HG03558 (cell line): Measurements from ENCODE around the gene KRTAP10-3.

ENCODE experiments used
- ATAC-seq: cut with Tn5 transposase; IDR thresholded peaks from one replicate; pipeline ENCODE4 v1.9.1; 2021; ENCODE audit warnings: moderate number of reproducible peaks; ENCODE audit not compliant: unreplicated experiment; ENCODE audit errors: extremely low read depth

KRTAP10-3 gene

DNA sequence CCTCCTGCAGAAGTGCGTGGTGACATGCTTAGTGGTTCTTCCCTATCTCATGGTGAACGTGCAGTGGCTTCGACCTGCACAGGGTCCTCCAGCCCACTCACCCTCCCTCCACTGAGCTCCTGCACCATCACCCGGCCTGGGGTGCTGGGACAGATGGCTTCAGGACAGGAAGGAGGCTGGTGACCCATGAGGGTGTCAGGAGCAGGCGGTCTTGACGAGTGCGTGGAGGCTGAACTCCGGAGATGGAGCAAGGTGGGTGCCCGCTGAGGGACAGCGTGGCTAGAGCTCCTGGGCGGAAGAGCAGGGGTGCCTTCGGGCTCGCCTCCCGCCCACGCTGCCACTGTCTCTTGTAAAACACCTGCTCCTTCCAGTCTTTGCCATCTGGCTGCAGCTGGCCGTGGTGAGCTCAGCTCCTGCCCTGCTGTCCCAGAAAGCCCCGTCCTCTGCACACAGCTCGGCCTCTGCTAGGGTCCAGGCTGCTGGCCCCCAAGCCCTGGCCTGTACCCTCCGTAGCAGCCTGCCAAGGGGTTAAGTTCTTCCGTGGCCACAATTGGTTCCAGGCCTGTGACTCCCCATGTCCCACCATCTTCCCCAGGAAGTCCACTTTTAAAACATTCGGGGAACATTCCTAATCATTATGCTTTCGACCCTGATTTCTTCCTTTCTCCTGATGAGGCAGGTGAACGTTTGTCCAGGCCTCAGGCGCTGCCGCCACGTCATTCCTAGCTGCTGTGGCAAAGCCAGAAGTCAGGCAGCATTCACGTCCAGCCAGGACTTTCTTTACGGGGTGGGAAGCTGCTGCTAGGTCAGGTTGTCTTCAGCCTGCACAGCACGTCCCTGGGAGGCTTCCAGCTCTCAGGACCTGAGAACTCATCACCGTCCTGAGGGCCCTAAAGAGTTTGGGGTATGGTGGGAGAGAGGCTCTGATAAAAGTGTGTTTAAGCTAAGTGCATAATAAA lies 26.7 kb downstream of the KRTAP10-3 start:
- ATAC-seq = no peak

DNA sequence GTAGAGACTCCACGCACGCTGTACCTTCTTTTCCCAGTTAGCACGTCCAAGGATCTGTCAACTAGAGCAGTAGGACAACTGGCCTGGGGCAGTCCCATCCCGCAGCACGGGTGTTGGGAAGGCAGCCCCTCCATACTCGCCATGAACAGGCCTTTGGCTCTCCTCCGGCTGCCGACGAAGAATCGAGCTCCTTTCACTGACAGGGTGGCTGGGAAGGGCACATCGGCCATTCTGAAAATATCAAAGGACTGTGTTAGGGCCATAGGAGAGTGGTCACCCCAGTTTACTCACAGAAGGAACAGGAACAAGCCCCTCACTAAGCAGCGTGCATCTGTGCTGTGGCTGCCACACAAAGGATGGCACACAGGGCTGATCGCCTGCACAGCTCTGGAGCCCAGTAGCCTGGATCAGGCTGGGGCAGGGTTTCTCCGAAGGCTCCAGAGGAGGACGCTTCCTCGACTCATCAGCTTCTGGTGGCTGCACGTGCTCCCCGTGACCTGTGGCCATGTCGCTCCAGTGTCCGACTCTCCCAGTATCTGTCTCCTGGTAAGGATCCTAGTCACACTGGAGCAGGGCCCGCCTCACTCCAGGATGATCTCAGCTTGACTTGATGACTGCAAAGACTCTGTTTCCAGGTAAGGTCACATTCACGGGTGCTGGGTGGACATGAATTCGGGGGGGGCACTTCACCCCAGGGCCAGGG lies 27.5 kb downstream of the KRTAP10-3 start:
- ATAC-seq = no peak

DNA sequence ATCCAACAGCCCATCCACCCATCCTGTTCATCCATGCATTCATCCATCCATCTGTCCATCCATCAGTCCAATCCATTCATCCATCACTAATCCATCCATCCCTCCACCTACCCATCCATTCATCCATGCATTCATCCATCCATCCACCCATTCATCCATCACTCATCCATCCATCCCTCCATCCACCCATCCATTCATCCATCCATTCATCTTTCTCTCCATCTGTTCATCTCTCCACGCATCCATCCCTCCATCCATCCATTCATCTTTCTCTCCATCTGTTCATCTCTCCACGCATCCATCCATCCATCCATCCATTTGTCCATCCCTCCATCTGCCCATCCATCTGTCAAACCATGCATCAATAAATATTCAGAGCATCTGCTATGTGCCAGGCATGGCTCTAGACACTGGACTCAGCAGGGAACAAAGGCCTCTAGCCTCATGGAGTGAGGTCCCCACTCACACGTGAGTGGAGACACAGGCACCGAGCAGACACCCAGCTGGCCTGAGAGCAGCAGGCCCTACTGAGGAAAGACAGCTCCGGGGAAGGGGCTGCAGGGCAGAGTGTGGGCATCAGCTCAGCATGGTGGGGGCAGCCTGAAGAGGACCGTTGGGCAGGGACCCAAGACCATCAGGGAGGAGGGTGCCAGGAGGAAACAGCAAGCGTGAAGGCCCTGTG lies 28.2 kb downstream of the KRTAP10-3 start:
- ATAC-seq = no peak

DNA sequence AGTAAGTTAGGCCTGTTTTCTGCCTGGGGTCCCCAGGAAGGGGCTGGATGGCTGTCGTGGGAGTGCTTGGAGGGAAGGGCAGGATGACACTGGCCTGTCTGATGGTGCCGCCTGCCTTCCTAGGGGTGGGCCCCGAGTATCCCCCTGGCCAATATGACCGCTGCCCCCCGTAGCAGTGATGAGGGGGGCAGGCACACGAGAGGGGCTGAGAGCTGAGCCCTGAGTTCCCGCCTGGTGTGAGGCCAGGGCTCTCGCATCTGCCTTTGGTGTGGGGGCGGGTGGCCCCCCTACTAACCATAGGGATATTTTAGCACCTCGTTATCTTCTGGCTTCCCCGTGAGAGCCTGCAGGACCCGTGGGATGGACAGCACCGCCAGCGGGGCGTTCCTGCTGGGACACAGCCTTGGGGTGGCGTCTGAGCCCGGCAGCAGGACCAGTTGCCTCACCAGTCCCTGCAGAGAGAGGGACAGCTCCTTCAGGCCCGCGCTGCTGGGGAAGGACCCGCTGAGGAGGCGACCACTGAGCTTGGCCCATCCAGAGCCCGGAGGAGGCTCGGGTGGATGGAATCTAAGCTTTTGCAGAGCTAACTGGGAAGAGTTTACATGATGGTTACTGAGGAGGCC lies 29.0 kb downstream of the KRTAP10-3 start:
- ATAC-seq = no peak

DNA sequence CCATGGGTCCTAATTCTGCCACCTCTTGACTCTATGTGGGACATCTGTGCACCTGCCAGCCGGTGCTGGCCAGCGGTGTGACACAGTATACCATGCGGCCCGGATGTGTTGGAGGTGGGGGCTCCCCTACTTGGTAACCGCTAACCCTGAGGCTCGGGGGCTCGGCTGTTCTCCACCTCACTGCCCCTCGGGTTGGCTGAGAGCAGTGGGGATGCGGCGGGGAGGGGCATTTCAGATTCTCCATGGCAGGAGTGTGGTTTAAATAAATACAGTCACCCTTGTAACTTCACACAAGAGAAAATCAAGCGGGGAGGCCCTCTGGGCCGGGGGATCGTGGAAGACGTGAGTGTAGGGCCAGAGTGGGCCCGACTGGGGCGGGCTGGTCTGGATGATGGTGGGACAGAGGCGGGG lies 29.6 kb downstream of the KRTAP10-3 start:
- no peak for ATAC-seq

DNA sequence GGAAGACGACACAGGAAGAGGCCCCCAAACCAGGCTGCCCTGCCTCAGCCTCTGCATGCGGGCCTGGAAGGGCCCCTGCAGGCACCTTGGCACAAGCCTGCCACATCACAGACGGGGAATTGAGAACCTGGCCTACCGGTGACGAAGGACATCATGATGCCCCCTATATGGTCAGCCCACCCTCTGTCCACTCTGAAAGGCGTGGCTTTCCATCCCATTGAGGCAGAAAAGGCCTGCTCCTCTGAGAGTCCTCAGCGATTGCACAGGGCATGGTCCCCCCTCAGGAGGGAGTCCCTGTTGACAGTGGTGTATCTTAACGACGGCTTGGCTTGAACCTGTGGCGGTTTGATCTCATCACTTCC lies 30.0 kb downstream of the KRTAP10-3 start:
- ATAC-seq = no peak

DNA sequence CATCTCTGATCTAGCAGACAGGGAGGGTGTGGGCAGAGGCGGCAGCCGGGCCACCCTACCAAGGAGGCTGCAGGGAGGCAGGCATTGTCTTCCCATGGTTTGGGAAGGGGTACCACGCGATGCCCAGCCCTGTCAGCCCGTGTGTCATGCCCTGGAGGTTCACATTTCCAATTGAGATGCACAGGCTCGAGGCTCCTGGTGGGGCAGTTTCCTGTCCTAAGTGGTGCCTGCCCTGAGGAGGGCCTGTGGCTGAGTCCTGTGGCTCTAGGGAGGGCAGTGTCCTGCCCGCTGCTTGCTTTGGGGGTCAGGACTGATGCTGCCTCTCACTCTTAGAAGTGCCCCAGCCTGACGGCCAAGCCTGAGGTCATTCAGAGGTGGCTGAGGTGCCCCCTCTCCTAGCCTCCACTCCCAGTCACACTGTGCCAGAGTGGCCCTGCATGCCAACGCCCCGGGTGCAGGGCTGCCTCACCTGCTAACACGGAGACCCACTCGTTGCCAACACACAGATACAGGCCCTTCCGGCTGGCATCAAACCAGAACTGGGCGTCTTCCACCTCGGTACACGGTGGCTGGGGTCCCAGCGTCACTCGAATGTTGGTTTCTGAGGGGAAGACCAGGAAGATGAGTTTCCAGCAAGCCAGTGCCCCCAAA lies 30.5 kb downstream of the KRTAP10-3 start:
- no peak for ATAC-seq

DNA sequence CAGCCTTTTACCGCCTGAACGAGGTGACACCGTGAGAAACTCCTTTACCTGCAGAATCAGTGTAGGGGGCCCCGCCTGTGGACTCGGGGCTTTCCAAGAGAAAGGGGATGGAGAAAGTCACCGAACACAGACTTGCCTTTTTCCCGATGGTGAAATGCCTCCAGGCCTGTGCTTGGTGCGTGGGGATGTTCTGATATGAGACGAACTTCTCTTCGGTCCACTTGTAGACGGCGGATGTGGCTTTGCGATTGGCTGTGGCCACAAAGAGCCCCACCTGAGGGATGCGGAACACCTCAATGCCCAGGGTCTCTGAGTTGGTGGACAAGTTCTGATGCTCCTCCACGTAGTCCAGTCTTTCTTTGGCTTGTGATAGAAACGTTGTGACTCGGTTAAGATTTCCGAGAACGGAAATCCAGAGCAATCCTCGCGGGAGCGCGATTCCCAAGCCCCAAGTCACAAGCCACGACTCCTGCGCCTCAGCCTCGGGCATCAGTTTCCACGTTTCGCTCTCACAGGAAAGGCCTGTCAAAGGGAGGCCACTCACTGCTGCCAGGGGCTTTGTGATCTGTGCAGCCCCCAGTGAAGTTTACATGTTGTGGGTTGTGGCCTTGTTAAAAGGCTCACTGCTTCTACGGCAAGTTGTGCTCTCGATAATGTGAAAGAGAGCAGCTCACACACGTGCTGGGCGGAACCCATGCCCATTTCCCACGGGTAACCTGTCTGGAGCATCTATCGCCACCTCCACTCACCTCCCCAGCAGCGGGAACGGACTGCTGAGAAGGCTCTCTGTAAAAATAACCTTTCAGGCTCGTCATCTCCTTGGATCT lies 31.2 kb downstream of the KRTAP10-3 start:
- no peak for ATAC-seq

DNA sequence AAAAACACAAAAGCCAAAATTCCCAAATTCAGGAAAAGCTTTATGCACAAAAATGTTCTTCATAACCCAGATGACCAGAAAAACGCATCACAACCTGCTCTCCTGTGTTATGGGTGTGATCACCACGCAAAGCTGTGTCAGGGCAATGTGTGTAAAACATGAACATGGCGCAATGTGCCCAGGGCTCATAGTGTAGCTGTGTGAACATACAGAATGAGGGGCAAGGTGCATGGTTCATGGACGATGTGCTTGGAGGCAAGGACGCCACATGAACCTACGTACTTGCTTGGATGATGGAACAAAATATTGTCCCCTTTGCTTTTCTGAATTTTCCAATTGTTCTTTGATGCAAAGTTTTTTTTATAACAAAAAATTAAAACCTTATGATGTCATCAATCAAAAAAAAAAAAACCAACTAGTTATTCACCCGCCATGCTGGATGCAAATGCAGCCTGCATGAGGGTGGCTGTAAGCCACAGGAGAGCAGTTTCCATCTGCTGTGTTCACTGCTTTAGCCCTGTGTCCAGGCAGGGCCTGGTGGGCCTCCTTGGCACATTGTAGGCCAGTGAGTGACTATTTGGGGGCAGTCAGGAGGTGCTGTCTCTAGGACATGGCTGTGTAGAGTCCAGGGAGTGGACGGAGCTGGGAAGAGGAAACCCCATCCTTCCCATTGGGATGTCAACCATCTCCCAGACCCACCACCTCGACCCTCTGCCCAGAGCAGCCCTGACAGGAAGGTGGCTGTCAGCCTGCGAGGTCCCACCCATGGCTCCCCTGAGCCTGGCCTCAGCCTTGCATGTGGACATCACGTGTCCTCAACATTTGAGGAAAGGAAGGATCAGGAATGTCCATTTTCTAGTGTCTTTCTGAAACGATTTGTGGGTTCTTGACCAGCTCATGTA lies 32.2 kb downstream of the KRTAP10-3 start:
- ATAC-seq = no peak

DNA sequence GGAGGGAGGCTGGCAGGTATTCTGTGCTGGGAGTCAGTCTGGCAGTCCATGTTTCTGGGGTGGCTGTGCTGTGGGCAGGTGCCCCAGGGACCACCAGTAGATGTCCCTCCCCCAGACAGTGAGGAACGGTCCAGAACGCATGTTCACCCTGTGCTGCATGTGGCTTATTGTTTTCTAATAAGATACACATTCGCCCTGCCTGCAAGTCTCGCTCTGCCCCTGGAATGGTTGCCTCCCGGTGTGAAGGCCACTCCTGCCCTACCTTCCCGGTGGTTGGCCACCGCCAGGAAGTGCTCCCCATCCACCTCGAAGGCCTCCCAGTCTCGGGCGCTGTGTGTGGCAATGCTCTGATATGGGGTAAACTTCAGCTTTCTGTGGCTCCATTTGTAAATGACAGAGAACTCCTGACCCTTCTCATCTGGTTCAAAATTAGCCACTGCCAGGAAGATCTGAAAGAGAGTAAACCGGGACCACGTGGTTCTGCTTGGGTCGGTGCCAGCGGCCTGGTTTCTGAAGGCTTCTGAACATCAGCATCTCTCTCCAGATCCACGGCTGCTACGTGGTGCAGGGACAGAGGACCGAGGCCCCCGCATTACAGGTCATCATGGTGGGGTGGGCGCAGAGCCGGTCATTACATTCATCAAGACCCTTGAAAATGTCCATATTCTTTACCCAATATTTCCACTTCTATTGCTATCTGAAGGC lies 33.1 kb downstream of the KRTAP10-3 start:
- ATAC-seq = no peak

DNA sequence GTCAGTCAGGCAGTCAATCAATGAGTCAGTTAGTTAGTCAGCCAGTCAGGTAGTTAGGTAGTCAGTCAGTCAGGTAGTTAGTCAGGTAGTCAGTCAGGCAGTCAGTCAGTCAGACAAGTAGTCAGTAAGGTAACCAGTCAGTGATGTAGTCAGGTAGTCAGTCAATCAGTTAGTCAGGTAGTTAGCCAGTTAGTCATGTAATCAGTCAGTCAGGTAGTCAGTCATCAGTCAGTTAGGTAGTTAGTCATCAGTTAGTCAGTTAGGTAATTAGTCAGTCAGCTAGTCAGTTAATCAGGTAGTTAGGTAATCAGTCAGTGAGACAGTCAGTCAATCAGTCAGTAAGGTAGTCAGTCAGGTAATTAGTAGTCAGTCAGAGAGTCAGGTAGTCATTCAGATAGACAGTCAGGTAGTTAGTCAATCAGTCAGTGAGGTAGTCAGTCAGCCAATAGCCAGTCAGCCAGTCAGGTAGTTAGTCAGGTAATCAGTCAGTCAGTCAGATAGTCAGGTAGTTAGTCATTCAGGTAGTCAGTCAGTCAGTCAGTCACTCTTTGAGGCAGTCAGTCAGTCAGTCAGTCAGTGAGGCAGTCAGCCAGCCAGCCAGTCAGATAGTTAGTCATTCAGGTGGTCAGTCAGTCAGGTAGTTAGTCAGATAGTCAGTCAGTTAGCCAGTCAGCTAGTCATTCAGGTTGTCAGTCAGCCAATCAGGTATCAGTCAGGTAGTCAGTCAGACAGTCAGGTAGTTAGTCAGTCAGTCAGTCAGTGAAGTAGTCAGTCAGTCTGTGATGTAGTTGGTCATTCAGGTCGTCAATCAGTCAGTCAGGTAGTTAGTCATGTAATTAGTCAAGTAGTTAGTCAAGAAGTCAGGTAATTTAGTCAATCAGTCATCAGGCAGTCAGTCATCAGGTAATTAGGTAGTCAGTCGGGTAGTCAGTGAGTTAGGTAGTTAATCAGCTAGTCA lies 33.9 kb downstream of the KRTAP10-3 start:
- no peak for ATAC-seq

DNA sequence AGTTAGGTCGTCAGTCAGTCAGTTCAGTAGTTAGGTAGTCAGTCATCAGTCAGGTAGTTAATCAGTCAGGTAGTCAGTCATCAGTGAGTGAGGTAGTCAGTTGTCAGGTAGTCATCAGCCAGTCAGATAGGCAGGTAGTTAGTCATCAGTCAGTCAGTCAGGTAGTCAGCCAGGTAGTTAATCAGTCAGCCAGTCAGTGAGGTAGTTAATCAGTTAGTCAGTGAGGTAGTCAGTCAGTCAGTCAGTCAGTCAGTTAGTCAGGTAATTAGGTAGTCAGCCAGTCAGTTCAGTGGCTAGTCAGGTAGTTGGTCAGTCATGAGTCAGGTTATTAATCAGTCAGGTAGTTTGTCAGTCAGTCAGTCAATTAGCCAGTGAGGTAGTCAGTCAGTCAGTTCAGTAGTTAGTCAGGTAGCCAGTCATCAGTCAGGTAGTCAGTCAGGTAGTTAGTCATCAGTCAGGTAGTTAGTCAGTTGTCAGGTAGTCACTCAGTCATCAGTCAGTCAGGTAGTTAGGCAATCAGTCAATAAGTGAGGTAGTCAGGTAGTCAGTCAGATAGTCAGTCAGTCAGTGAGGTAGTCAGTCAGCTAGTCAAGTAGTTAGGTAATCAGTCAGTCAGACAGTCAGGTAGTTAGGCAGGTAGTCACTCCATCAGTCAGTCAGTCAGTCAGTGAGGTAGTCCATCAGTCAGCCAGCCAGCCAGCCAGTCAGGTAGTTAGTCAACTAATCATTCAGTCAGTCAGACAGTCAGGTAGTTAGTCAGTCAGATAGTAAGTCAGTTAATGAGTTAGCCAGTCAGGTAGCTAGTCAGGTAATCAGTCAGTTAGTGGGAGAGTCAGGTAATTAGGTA lies 34.8 kb downstream of the KRTAP10-3 start:
- ATAC-seq = no peak

DNA sequence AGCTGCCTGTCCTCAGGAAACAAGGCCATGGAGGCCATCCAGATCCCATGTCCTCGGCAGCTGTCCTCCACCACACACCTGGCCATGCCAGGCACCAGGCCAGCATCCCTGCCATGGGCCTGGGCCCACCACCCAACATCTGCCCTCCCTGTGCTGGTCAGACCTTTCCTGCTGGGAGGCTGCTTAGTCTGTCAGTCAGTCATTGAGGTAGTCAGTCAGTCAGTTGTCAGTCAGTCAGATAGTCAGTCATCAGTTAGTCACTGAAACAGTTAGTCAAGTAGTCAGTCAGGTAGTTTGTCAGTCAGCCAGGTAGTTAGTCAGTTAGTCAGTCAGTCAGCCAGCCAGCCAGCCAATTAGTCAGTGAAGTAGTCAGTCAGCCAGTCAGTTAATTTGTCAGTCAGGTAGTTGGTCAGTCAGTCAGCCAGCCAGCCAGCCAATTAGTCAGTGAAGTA lies 35.8 kb downstream of the KRTAP10-3 start:
- ATAC-seq = no peak

DNA sequence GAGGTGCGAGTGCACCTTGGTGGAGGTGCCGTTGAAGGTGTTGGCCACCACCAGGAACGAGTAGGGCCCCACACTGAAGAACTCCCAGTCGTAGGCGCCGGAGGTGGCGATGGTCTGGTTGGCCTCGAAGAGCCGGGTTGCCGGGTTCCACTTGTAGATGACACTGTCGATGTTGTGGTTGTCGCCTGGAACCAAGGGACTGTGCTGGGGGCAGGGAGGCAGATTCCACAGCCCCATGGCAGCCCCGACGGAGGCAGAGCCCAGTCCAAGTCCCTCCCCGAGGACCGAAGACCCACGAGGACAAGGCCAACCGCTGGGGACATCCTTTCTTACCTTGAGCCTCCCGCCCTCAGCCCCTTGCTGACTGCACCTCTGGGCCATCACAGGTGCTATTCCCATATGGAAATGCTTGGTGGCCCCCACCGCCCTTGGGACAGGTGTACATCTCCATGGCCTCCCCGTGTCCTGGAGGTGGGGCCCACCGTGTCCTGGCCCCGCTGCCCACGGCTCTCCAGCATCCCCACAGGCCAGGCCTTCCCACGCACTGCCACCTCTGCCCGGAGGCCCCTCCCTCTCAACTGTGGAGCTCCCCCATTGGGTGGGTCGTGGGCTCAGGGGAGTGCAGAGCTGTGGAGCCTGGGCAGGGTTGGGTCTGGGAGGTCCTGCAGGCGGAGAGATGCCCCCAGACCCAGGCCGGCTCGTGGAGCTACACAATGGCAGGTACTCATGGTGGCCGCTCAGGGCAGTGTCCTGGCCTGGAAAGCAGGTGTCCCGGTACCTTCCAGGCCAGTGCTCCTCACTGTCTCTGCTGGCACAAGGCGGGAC lies 36.5 kb downstream of the KRTAP10-3 start:
- no peak for ATAC-seq
